H4 (cell line): ENCODE data around the gene TIMP1. TPM values are rescaled to one million over a fixed set of nuclear protein-coding genes. Genes with fewer than 3 reads are reported as not detected.
A peak's percentile ranks its signal among the peaks of the same experiment; 100 is the strongest.
"Not testable (repeated sequence)": the region's sequence is repeated elsewhere in the genome, so short reads cannot be mapped to it uniquely, and the experiment has no call there.

Experiments
- DNase-seq: peaks from one replicate; pipeline ENCODE4 v3.0.0-alpha.2; 2015; ENCODE audit warnings: low spot score
- total RNA-seq: library from RNA; depleted of rRNA; stranded (reverse); fragments of >200 nt; shearing (Covaris generic); gene quantifications from 2 replicates; pipeline ENCODE4 v1.2.3, GENCODE V29; 2014

Gene TIMP1
- total RNA-seq, 1 experiment from 2014 or later: 386 TPM

DNA sequence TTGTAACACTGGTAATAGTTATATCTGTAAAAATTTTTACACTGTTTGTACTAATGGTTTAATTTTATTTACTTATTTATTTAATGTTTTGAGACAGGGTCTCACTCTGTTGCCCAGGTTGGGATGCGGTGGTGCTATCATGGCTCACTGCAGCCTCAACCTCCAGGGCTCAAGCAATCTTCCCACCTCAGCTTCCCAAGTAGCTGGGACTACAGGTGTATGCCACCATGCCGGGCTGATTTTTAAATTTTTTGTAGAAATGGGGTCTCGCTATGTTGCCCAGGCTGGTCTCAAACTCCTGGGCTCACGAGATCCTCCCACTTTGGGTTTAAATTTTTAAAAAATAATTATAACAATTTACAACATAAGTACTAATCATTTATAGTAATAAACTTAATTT lies 20.9 kb downstream of the TIMP1 start:
- not testable (repeated sequence) for DNase-seq

DNA sequence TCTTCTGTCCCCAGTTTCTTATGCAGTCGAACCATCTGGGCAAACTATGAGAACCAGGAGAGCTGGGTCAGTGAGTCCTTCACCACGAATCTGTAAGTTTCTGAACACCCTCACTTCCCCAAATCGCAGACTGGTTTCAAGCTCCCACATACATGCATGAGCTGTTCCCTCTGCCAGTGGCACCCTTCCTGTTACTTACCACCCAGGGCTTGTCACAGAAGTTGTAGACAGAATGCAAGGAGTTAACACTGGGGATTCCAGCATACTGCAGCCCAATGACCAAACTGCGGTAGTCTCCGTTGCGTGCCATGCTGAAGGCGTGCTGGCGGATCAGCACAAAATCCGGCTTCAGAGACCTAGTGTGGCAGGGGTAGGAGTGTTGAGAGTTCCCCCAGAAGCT lies 22.8 kb downstream of the TIMP1 start:
- no peak for DNase-seq

- DNase-seq: no peak
Observed at GRCh38 chrX:47607091-47607490, 24.9 kb downstream of the TIMP1 start.

- no peak for DNase-seq
Observed at GRCh38 chrX:47608130-47608810, 26.0 kb downstream of the TIMP1 start.

GRCh38 chrX:47610511-47610910 lies 28.3 kb downstream of the TIMP1 start:
- DNase-seq: no peak

DNA sequence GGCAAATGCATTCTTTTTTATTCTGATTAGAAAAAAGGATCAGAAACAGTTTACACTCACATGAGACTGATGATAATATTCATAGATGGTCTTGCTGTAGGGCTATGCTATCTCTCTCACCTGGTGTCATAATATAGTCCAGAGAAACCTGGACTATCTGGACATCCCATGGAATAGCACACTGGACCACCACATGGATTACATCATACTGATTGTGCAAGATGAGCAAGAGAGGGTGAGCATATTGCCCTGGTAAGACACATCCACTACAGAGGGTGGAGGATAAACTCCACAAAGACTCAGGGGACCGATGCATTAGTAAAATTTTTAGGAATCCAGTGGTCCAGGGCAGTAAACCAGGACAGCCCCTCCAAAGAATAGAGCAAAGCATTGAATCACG lies 29.3 kb downstream of the TIMP1 start:
- DNase-seq: no peak

- no peak for DNase-seq
Observed at GRCh38 chrX:47611926-47612325, 29.7 kb downstream of the TIMP1 start.

- DNase-seq: no peak
Observed at GRCh38 chrX:47612418-47612817, 30.2 kb downstream of the TIMP1 start.

- DNase-seq: no peak
Observed at GRCh38 chrX:47613082-47613481, 30.8 kb downstream of the TIMP1 start.

- DNase-seq: no peak
Observed at GRCh38 chrX:47614618-47615017, 32.4 kb downstream of the TIMP1 start.

DNA sequence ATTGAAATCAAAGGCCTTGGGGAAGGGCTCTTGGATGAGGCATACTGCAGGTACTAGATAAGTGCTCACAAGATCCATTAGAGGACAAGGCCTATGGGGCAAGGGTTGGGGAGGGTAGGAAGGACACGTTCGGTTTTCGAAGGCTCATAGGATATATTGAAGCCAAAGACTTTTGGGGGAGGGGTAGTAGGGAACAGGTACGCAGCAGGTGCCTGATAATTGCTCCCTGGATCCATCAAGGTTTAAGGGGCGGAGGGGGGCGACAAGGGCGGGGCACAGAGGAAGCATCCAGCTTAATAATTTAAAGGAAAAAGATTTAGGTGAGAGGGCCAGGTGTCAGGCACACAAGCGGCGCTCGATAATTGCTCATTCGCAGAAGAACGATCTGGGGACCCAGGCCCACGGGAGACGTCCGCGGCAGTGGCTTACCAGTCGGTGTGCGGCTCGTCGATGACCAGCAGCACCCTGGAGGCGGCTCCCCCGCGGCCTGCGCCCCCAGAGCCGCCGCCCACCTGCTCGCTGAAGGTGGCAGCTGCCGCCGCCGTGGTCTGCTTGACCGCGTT lies 36.8 kb downstream of the TIMP1 start:
- DNase-seq: no peak

- peak; percentile 57 for DNase-seq
Observed at GRCh38 chrX:47619486-47620302, 37.5 kb downstream of the TIMP1 start, which contains the start of gene SYN1. Gene SYN1 (minus strand): TSS chrX:47619857. CDS start chrX:47619728, 129 bp downstream.

- no peak for DNase-seq
Observed at GRCh38 chrX:47620303-47620685, 38.1 kb downstream of the TIMP1 start.

GRCh38 chrX:47621851-47622250 lies 39.6 kb downstream of the TIMP1 start:
- no peak for DNase-seq

- DNase-seq: no peak
Observed at GRCh38 chrX:47623540-47624027, 41.3 kb downstream of the TIMP1 start.

DNA sequence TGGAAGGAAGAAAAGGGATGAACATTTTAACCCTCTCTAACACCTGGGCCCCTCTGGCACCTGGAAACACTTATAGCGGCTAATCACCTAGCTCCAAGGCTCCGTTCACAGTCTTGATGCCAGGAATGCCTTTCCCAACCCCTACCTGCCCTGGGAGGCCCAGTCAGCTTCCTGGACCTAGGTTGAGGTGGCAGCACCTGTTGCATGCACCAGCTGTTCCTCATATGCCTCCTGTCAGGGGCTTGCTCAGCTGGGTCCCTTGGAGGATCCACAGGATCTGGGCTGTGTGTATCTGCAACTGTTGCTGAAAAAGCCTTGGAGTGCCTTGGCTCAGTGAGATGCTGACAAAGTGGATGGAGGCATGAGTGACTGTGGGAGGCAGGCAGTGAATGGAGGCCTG lies 43.1 kb downstream of the TIMP1 start:
- DNase-seq: no peak

DNA sequence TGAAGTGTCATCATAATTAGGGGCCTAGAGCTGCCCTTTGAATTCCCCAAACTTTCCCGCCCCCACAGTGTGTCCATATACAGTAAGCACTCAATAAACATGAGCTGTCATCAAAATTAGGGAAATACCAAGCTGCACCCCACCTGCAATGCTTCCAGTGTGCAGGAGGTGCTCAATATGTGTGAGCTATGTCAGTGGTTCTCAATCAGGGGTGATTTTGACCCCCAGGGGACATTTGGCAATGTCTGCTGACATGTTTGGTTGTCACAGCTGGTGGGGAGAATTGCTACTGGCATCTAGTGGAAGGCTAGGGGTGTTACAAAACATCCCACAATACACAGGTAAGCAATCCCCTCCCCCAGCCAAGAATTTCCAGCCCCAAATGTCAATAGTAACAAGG lies 46.7 kb downstream of the TIMP1 start:
- no peak for DNase-seq

GRCh38 chrX:47629419-47630200 lies 47.4 kb downstream of the TIMP1 start, which contains the start of gene CFP:
Gene CFP (minus strand): TSS chrX:47629930. CDS start chrX:47629844, 86 bp downstream.
- no peak for DNase-seq

- DNase-seq: no peak
Observed at GRCh38 chrX:47631676-47632075, 49.4 kb downstream of the TIMP1 start.

- DNase-seq: no peak
Observed at GRCh38 chrX:47632666-47633065, 50.4 kb downstream of the TIMP1 start.

DNA sequence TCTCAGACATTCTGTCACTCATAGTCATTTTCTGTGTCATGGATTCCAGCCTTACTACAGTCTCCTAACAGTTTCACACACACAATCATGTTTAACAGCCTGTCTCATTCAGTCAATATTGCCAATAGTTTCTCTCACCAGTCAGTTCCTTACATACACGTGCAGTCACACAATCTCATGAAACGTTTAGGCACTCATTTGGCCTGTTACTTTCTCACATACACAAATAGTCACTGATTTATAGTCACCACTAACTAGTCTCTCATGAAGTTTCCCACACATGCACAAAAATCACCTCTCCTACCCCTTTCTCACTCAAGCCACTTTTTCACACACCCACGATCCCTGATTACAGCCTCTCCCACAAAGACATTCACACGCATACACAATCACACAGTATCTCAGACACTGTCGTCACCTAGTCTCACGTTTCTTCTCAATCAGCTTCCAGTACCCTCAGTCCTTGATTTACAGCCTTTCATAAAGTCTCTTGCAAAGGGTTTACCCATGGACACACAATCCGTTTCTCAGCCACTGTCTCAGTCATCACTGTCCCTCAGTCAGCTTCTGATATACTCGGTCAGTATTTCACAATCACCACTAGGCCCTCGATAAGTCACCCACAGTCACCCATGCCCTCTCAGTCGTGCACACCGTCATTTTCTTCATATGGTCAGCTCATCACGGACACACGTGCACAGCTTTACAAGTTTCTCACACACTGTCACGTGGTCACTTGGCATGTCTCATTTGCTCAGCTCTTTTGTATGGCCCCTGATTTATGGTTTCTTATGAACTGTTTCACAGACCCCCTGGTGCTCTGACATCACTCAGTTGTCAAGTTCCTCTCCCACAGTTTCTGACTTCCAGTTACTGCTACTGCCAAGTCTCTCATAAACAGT lies 51.7 kb downstream of the TIMP1 start:
- DNase-seq: no peak
